HEK293T (cell line): ENCODE results near the gene ULBP1.
"Not testable (repeated sequence)": the region's sequence is repeated elsewhere in the genome, so short reads cannot be mapped to it uniquely, and the experiment has no call there.

Source experiments
- CTCF ChIA-PET: fragments of 350-600 bp; formaldehyde crosslinking; extraction: SDS; loops from one replicate; lab custom pipeline; 2021; ENCODE audit warnings: antibody characterized with exemption, inconsistent platforms; lab: Yijun Ruan, JAX
- POLR2A ChIA-PET: fragments of 350-600 bp; formaldehyde crosslinking; extraction: SDS; loops from one replicate; lab custom pipeline; 2020; ENCODE audit warnings: antibody characterized with exemption, inconsistent platforms; lab: Yijun Ruan, JAX
- DNase-seq: peaks from one replicate; pipeline ENCODE4 v3.0.0; 2012; ENCODE audit warnings: mixed read lengths; ENCODE audit errors: extremely low spot score
- ARNT ChIP-seq: fragments of 450-650 bp; IDR thresholded peaks from 2 replicates; pipeline ENCODE4 v1.6.1; 2017; ENCODE audit warnings: mild to moderate bottlenecking
- BHLHE40 ChIP-seq: fragments of 450-650 bp; IDR thresholded peaks from 2 replicates; pipeline ENCODE4 v1.6.1; 2016; ENCODE audit warnings: mild to moderate bottlenecking, moderate library complexity, borderline replicate concordance
- CTBP1 ChIP-seq: fragments of 450-650 bp; IDR thresholded peaks from 2 replicates; pipeline ENCODE4 v1.6.1; 2016; ENCODE audit warnings: borderline replicate concordance
- ELF4 ChIP-seq: fragments of 450-650 bp; IDR thresholded peaks from 2 replicates; pipeline ENCODE4 v1.6.1; 2017; ENCODE audit warnings: antibody characterized with exemption
- FOXA1 ChIP-seq: fragments of 450-650 bp; IDR thresholded peaks from 2 replicates; pipeline ENCODE4 v1.6.1; 2016; ENCODE audit warnings: mild to moderate bottlenecking
- FOXK2 ChIP-seq: fragments of 450-650 bp; IDR thresholded peaks from 2 replicates; pipeline ENCODE4 v1.6.1; 2016; ENCODE audit warnings: mild to moderate bottlenecking
- FOXM1 ChIP-seq: fragments of 450-650 bp; IDR thresholded peaks from 2 replicates; pipeline ENCODE4 v1.6.1; 2017; ENCODE audit warnings: mild to moderate bottlenecking, borderline replicate concordance
- HDGF ChIP-seq: fragments of 450-650 bp; IDR thresholded peaks from 2 replicates; pipeline ENCODE4 v1.6.1; 2017; ENCODE audit warnings: antibody characterized with exemption, borderline replicate concordance
- L3MBTL2 ChIP-seq: fragments of 450-650 bp; conservative IDR thresholded peaks from 2 replicates; pipeline ENCODE4 v1.6.1; 2016; ENCODE audit warnings: mild to moderate bottlenecking
- LEF1 ChIP-seq: fragments of 450-650 bp; IDR thresholded peaks from 2 replicates; pipeline ENCODE4 v1.6.1; 2017; ENCODE audit warnings: mild to moderate bottlenecking, borderline replicate concordance
- NFRKB ChIP-seq: fragments of 450-650 bp; IDR thresholded peaks from 2 replicates; pipeline ENCODE4 v1.6.1; 2016; ENCODE audit warnings: mild to moderate bottlenecking, moderate library complexity
- PKNOX1 ChIP-seq: fragments of 450-650 bp; IDR thresholded peaks from 2 replicates; pipeline ENCODE4 v1.6.1; 2016
- SP1 ChIP-seq: fragments of 450-650 bp; IDR thresholded peaks from 2 replicates; pipeline ENCODE4 v1.6.1; 2017
- SUZ12 ChIP-seq: fragments of 450-650 bp; IDR thresholded peaks from 2 replicates; pipeline ENCODE4 v1.6.1; 2016; ENCODE audit warnings: mild to moderate bottlenecking
- TARDBP ChIP-seq: fragments of 450-650 bp; IDR thresholded peaks from 2 replicates; pipeline ENCODE4 v1.6.1; 2016
- ZNF384 ChIP-seq: fragments of 450-650 bp; IDR thresholded peaks from 2 replicates; pipeline ENCODE4 v1.6.1; 2016

ULBP1 gene

GRCh38 chr6:149960488-149960887, 3.3 kb upstream of the ULBP1 start:
- no peak for TF ChIP-seq ARNT
- no peak for TF ChIP-seq BHLHE40
- CTCF ChIA-PET, result no interaction called here
- DNase-seq, result no peak
- POLR2A ChIA-PET, result no interaction called here

DNA sequence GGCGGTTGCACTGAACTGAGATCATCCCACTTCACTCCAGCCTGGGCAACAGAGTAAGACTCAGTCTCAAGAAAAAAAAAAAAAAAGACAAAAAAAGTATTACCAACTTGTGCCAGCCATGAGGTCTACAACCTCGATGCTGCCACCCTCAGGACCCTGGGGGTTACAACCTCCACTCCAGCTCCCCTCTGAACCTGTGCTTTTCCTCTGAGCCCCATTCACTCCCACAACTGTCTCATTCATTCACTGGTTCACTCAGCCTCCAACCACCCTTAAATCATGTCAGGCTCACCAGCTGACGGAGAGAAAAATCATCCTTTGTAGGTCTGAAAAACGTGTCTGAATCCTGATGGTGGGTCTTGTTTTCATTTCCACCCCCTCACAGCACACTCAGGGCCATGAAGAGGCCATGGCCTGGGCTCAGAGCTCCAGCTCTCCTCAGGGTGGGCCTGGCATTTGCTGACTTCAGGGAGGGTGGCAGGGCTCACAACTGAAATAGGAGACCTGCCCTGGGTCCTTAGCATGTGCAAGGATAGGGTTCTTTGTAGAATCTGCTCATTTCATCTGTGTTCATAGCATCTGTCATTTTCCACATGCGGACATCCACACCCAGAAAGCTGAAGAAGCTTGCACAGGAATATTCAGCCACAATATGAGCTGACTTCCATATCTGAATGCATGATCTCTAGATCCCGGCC, 1.9 kb upstream of the ULBP1 start:
- ChIA-PET CTCF (interaction anchor here (0.6 to 1.3 kb wide), 6 partner anchors 9 to 935 kb away, joined by 3 to 6 read pairs (median 4); no protein-coding TSS in a partner anchor), POLR2A (no interaction called here)
- TF ChIP-seq ZNF384, result peak; percentile 89
- TF ChIP-seq FOXM1, result no peak
- TF ChIP-seq NFRKB, result no peak
- TF ChIP-seq ARNT, result no peak
- TF ChIP-seq SP1, result no peak
- TF ChIP-seq LEF1, result no peak
- TF ChIP-seq FOXK2, result no peak
- no peak for TF ChIP-seq PKNOX1
- DNase-seq, result peak; percentile 39

DNA sequence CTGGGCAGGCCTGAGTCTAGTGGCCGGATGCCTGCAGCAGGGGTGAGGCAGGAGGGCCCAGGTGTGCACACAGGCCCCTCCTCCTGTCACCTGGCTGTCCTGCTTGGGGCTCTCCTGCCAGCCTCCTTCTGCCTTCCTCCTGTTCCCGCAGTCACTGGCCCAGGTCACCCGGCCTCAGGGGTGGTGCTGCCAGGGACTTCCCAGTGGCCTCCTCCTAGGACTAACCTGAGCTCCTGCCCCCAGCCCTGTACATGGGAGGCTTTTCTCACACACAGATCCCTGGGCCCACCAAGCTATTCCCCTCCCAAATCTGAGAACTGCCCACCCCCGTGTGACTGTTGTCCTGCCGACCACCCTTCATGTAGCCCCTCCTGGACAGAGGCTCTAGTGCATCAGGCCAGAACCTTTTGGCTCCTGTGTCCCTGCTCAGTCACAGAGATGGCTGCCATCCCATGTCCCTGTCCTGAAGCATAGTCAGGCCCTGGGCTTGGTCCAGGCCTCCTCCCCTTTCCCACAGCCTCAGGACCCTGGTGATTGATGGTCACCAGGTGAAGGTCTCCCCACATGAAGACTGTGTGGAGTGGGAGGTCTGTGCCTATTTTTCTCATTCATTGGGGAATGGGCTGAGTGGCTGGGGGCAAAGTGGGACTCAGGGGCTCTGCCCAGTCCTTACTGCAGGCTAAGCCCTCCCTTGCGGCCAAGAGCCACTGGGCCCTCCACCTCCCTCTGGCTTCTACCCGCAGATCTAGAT, 1.1 kb upstream of the ULBP1 start:
- ChIA-PET CTCF (interaction anchor here (0.6 to 1.3 kb wide), 3 partner anchors 10 to 936 kb away, joined by 3 to 5 read pairs (median 4); no protein-coding TSS in a partner anchor), POLR2A (no interaction called here)
- no peak for DNase-seq
- no peak for TF ChIP-seq SP1
- no peak for TF ChIP-seq ELF4
- TF ChIP-seq SUZ12, result no peak
- no peak for TF ChIP-seq ZNF384
- no peak for TF ChIP-seq FOXM1

DNA sequence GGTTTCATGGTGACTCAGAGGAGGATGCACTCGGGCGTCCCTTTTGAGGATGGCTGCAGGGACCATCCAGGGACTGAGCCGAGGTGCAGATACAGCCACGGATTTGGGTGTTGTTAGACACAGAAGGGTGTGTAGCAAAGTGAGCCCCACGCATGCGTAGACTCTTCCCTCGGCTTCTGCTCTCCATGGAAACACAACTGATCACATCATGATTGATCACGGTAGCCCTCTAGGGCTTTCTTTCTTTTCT, 606 bp upstream of the ULBP1 start:
- POLR2A ChIA-PET, result no interaction called here
- CTCF ChIA-PET, result no interaction called here
- TF ChIP-seq ZNF384 (no peak), CTBP1 (no peak), LEF1 (no peak), NFRKB (no peak), BHLHE40 (no peak), FOXM1 (no peak), ELF4 (no peak), FOXA1 (no peak), PKNOX1 (no peak), ARNT (no peak), L3MBTL2 (no peak), SP1 (no peak), HDGF (no peak), TARDBP (no peak), SUZ12 (no peak), FOXK2 (no peak)
- DNase-seq, result peak; percentile 33

GRCh38 chr6:149964308-149965193, 808 bp downstream of the ULBP1 start:
- POLR2A ChIA-PET, result interaction anchor here (0.7 to 1.1 kb wide), 2 partner anchors 10 to 25 kb away, joined by 3 to 6 read pairs; no protein-coding TSS in a partner anchor
- TF ChIP-seq PKNOX1, result no peak
- no peak for TF ChIP-seq ZNF384
- TF ChIP-seq FOXM1, result no peak
- TF ChIP-seq LEF1, result no peak
- no peak for TF ChIP-seq BHLHE40
- no peak for TF ChIP-seq NFRKB
- CTCF ChIA-PET, result interaction anchor here (1.0 kb wide), 1 partner anchor 43 kb away, joined by 3 read pairs; no protein-coding TSS in a partner anchor
- no peak for DNase-seq

DNA sequence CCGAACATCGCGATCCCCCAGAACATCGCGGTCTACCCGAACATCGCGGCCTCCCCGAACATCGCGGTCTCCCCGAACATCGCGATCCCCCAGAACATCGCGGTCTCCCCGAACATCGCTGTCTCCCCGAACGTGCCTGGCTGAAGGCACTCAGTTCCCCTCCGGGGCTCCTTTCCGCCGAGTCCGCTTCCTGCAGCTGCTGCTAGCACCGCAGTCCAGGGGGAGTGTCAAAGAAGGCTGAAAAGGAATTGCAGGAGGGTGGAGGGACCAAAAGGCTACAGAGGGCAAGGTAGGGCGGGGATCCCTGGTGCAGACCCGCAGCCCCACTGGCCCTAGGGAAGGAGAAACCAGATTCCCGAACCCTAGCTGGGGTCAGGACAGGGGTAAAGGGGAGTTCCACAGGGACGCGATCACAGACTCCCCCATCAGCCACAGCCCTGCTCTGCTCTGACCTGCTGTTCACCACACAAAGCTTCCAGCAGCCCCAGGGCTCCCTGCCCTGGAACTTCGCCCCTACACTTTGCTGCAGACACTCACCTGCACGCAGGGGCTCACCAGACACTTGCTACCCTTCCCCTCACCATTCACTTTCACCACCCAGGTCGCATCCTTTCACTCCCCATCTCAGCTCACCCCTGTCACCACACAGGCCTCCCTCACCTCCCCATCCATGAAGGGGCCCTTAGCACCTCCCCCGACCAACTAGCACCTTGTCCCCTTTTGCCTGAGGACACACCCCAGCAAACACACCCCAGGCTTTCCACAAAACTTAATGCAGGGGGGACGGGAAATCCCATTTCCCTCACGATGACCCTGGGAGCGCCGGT, 1.7 kb downstream of the ULBP1 start:
- CTCF ChIA-PET, result no interaction called here
- POLR2A ChIA-PET, result interaction anchor here (0.7 kb wide), 1 partner anchor 9 kb away, joined by 3 read pairs; no protein-coding TSS in a partner anchor
- DNase-seq, result no peak
- TF ChIP-seq PKNOX1 (no peak), L3MBTL2 (no peak), NFRKB (no peak), ZNF384 (no peak), FOXM1 (no peak), LEF1 (no peak), TARDBP (no peak), ARNT (no peak), SP1 (no peak), FOXK2 (no peak), SUZ12 (no peak), HDGF (no peak), ELF4 (no peak), CTBP1 (no peak), FOXA1 (no peak), BHLHE40 (no peak)

DNA sequence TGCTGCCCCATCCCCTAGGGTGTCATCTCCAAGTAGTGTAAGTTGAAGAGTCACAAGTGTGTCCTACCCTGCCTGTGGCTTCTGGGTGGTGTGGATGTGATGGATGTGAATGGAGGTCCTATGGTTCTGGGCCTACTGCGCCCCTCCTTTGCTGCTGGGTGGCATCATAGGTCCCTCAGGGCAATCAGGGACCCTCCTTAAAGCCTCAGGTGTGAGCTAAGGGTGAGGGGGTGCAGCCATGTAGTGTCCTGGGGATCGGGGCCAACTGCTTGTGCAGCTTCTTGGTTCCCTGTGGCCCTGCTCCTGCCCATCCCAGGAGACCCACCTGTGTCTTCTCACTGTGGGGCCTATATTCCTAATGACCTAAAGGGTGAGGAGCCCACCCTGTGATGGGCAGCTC, 2.6 kb downstream of the ULBP1 start:
- POLR2A ChIA-PET, CTCF ChIA-PET, DNase-seq: not testable (repeated sequence)
